HepG2 (cell line): Measurements from ENCODE around the gene ANKUB1. TPM values are rescaled to one million over a fixed set of nuclear protein-coding genes. Genes with fewer than 3 reads are reported as not detected.

ENCODE experiments used
- AKAP8 ChIP-seq: sonication (generic); formaldehyde crosslinking; IDR thresholded peaks from 2 replicates; pipeline ENCODE4 v1.5.1; 2020; ENCODE audit warnings: mild to moderate bottlenecking, missing genetic modification reagents
- EEA1 ChIP-seq: sonication (generic); formaldehyde crosslinking; IDR thresholded peaks from 2 replicates; pipeline ENCODE4 v1.5.1; 2020; ENCODE audit warnings: mild to moderate bottlenecking, missing genetic modification reagents, borderline replicate concordance
- GFI1 ChIP-seq: sonication (generic); formaldehyde crosslinking; IDR thresholded peaks from 2 replicates; pipeline ENCODE4 v1.5.0; 2020; ENCODE audit warnings: missing genetic modification reagents, mild to moderate bottlenecking, borderline replicate concordance
- GLI4 ChIP-seq: sonication (generic); formaldehyde crosslinking; IDR thresholded peaks from 2 replicates; pipeline ENCODE4 v1.5.1; 2020; ENCODE audit warnings: missing genetic modification reagents, mild to moderate bottlenecking, moderate library complexity, borderline replicate concordance
- IRF2 ChIP-seq: IDR thresholded peaks from 2 replicates; pipeline ENCODE4 v1.6.1; 2018; ENCODE audit warnings: missing genetic modification reagents, missing compliant biosample characterization
- KDM6A ChIP-seq: IDR thresholded peaks from 2 replicates; pipeline ENCODE4 v1.6.1; 2016; ENCODE audit warnings: low read depth
- KLF11 ChIP-seq: IDR thresholded peaks from 2 replicates; pipeline ENCODE4 v1.6.1; 2016; ENCODE audit warnings: missing compliant biosample characterization
- MED8 ChIP-seq: sonication (generic); formaldehyde crosslinking; IDR thresholded peaks from 2 replicates; pipeline ENCODE4 v1.8.1; 2023; ENCODE audit warnings: mild to moderate bottlenecking, missing genetic modification reagents; ENCODE audit not compliant: insufficient replicate concordance
- SMAD3 ChIP-seq: sonication (generic); formaldehyde crosslinking; IDR thresholded peaks from 2 replicates; pipeline ENCODE4 v1.4.0; 2020; ENCODE audit warnings: missing genetic modification reagents
- SP2 ChIP-seq: sonication (generic); formaldehyde crosslinking; IDR thresholded peaks from 2 replicates; pipeline ENCODE4 v1.5.1; 2020; ENCODE audit warnings: mild to moderate bottlenecking, missing genetic modification reagents
- ZBTB1 ChIP-seq: sonication (generic); formaldehyde crosslinking; IDR thresholded peaks from 2 replicates; pipeline ENCODE4 v1.4.0; 2020; ENCODE audit warnings: missing genetic modification reagents, borderline replicate concordance
- ZC3H4 ChIP-seq: sonication (generic); formaldehyde crosslinking; IDR thresholded peaks from 2 replicates; pipeline ENCODE4 v1.4.0; 2020; ENCODE audit warnings: missing genetic modification reagents, borderline replicate concordance
- ZNF496 ChIP-seq: sonication (generic); formaldehyde crosslinking; IDR thresholded peaks from 2 replicates; pipeline ENCODE4 v1.8.1; 2023; ENCODE audit warnings: mild to moderate bottlenecking, moderate library complexity, missing genetic modification reagents; ENCODE audit not compliant: insufficient replicate concordance
- ZNF543 ChIP-seq: sonication (generic); formaldehyde crosslinking; IDR thresholded peaks from 2 replicates; pipeline ENCODE4 v1.4.0; 2020; ENCODE audit warnings: mild to moderate bottlenecking, missing genetic modification reagents
- ZNF616 ChIP-seq: sonication (generic); formaldehyde crosslinking; IDR thresholded peaks from 2 replicates; pipeline ENCODE4 v1.5.0; 2020; ENCODE audit warnings: low read depth, mild to moderate bottlenecking, missing genetic modification reagents
- ZNF792 ChIP-seq: IDR thresholded peaks from 2 replicates; pipeline ENCODE4 v1.6.1; 2016
- polyA plus RNA-seq, 8 experiments: library from polyadenylated mRNA; depleted of rRNA in 3 of 8; stranded (reverse) in 7 of 8; unstranded in 1 of 8; fragments of >200 nt; fragmentation: Illumina TruSeq in 4 of 8; extraction: Trizol in 4 of 8; gene quantifications; 2 replicates each; pipeline versions ENCODE4 v1.2.1 to v1.2.3, GENCODE V29; 2011 to 2016; ENCODE audit warnings: low read depth in 4 of 8, missing spikeins in 1 of 8, mixed read lengths in 1 of 8; ENCODE audit not compliant: insufficient read depth in 1 of 8
- total RNA-seq, 5 experiments: library from RNA; depleted of rRNA; stranded (reverse); fragments of >200 nt; fragmentation: Illumina TruSeq; extraction: Trizol; gene quantifications; 2 replicates each; pipeline ENCODE4 v1.2.3, GENCODE V29; 2016; ENCODE audit warnings: low read depth in 1 of 5
- TF ChIP-seq, protein P1 (sequence below): sonication (generic); formaldehyde crosslinking; IDR thresholded peaks from 2 replicates; pipeline ENCODE4 v1.4.0; 2020; ENCODE audit warnings: missing genetic modification reagents
- TF ChIP-seq, protein P2 (sequence below): sonication (generic); formaldehyde crosslinking; IDR thresholded peaks from 2 replicates; pipeline ENCODE4 v1.5.1; 2020; ENCODE audit warnings: missing genetic modification reagents, mild to moderate bottlenecking, borderline replicate concordance
- TF ChIP-seq, protein P3 (sequence below): sonication (generic); formaldehyde crosslinking; IDR thresholded peaks from 2 replicates; pipeline ENCODE4 v1.4.0; 2020; ENCODE audit warnings: mild to moderate bottlenecking, missing genetic modification reagents
- TF ChIP-seq, protein P4 (sequence below): sonication (generic); formaldehyde crosslinking; conservative IDR thresholded peaks from 2 replicates; pipeline ENCODE4 v1.4.0; 2020; ENCODE audit warnings: missing genetic modification reagents
- TF ChIP-seq, protein P5 (sequence below): sonication (generic); formaldehyde crosslinking; IDR thresholded peaks from 2 replicates; pipeline ENCODE4 v1.8.0; 2022; ENCODE audit warnings: missing genetic modification reagents, mild to moderate bottlenecking, moderate library complexity, borderline replicate concordance

The ANKUB1 gene
- total and polyA plus RNA-seq, 2 of the 13 experiments (the other 11 are each of a cell fraction or from before 2014, with no cell fraction given) = not detected

DNA sequence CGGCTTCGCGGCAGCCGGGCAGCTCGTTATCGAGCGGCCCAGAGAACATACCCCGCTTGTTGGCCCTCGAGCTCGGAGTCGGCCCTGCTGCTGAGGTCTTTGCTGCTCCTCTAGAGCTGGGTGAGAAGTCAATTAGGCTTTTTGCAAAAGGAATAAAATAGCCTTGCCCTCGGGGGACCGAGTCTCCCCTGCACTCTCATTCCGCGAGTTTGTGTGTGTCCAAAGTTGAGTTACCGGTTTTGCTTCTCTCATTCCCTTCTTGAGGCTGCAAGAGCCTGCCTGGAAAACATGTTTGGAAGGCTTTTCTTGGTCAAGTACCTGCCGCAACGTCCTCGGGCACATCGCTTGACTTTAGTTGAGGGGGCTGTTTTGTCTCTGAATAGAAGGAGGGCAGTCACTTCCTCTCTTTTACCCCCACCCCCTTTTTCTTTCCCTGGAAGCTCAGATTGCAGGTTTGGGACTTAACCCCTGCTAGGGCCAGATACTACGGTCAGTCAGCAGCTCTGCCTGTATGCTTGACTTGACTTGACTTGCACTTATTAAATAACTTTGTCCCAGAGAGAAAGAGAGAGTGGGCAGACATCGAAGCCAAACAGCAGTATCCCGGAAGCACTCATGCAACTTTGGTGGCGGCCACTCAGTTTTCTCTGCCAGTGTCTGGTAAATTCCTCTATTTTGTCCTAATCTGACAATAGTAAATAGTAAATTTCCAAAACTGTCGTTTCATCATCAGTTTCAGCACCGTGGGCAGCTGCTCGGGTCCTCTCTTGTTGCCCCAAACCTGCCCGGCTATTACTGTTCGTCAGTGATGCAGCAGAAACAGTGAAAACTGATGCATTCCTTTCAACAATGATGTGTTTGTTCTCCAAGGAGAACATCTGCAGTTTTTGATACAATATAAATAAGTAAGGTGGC, 21.3 kb upstream of the ANKUB1 start (continued):
- TF ChIP-seq, protein P1, sequence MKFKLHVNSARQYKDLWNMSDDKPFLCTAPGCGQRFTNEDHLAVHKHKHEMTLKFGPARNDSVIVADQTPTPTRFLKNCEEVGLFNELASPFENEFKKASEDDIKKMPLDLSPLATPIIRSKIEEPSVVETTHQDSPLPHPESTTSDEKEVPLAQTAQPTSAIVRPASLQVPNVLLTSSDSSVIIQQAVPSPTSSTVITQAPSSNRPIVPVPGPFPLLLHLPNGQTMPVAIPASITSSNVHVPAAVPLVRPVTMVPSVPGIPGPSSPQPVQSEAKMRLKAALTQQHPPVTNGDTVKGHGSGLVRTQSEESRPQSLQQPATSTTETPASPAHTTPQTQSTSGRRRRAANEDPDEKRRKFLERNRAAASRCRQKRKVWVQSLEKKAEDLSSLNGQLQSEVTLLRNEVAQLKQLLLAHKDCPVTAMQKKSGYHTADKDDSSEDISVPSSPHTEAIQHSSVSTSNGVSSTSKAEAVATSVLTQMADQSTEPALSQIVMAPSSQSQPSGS = no peak
- no peak for TF ChIP-seq SMAD3 (CRISPR knock-in tag)
- no peak for TF ChIP-seq AKAP8
- no peak for TF ChIP-seq KDM6A (CRISPR knock-in tag)
- TF ChIP-seq ZNF496 (CRISPR knock-in tag) = no peak
- no peak for TF ChIP-seq KLF11 (CRISPR knock-in tag)
- peak; percentile 67; the same call in 1 of the 2 replicates for TF ChIP-seq SP2 (CRISPR knock-in tag)
- TF ChIP-seq, protein P2, sequence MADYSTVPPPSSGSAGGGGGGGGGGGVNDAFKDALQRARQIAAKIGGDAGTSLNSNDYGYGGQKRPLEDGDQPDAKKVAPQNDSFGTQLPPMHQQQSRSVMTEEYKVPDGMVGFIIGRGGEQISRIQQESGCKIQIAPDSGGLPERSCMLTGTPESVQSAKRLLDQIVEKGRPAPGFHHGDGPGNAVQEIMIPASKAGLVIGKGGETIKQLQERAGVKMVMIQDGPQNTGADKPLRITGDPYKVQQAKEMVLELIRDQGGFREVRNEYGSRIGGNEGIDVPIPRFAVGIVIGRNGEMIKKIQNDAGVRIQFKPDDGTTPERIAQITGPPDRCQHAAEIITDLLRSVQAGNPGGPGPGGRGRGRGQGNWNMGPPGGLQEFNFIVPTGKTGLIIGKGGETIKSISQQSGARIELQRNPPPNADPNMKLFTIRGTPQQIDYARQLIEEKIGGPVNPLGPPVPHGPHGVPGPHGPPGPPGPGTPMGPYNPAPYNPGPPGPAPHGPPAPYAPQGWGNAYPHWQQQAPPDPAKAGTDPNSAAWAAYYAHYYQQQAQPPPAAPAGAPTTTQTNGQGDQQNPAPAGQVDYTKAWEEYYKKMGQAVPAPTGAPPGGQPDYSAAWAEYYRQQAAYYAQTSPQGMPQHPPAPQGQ = no peak
- no peak; the same call in 1 of the 2 replicates for TF ChIP-seq GFI1 (CRISPR knock-in tag)
- no peak for TF ChIP-seq ZBTB1 (CRISPR knock-in tag)
- TF ChIP-seq, protein P3, sequence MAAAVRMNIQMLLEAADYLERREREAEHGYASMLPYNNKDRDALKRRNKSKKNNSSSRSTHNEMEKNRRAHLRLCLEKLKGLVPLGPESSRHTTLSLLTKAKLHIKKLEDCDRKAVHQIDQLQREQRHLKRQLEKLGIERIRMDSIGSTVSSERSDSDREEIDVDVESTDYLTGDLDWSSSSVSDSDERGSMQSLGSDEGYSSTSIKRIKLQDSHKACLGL (CRISPR knock-in tag) = no peak
- TF ChIP-seq ZC3H4 (CRISPR knock-in tag) = no peak
- no peak for TF ChIP-seq IRF2 (CRISPR knock-in tag)
- no peak for TF ChIP-seq GLI4 (CRISPR knock-in tag)
- TF ChIP-seq EEA1 (CRISPR knock-in tag) = no peak
- TF ChIP-seq, protein P4, sequence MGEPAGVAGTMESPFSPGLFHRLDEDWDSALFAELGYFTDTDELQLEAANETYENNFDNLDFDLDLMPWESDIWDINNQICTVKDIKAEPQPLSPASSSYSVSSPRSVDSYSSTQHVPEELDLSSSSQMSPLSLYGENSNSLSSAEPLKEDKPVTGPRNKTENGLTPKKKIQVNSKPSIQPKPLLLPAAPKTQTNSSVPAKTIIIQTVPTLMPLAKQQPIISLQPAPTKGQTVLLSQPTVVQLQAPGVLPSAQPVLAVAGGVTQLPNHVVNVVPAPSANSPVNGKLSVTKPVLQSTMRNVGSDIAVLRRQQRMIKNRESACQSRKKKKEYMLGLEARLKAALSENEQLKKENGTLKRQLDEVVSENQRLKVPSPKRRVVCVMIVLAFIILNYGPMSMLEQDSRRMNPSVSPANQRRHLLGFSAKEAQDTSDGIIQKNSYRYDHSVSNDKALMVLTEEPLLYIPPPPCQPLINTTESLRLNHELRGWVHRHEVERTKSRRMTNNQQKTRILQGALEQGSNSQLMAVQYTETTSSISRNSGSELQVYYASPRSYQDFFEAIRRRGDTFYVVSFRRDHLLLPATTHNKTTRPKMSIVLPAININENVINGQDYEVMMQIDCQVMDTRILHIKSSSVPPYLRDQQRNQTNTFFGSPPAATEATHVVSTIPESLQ (CRISPR knock-in tag) = no peak
- TF ChIP-seq ZNF792 = no peak
- TF ChIP-seq, protein P5, sequence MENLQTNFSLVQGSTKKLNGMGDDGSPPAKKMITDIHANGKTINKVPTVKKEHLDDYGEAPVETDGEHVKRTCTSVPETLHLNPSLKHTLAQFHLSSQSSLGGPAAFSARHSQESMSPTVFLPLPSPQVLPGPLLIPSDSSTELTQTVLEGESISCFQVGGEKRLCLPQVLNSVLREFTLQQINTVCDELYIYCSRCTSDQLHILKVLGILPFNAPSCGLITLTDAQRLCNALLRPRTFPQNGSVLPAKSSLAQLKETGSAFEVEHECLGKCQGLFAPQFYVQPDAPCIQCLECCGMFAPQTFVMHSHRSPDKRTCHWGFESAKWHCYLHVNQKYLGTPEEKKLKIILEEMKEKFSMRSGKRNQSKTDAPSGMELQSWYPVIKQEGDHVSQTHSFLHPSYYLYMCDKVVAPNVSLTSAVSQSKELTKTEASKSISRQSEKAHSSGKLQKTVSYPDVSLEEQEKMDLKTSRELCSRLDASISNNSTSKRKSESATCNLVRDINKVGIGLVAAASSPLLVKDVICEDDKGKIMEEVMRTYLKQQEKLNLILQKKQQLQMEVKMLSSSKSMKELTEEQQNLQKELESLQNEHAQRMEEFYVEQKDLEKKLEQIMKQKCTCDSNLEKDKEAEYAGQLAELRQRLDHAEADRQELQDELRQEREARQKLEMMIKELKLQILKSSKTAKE (CRISPR knock-in tag) = no peak
- no peak for TF ChIP-seq ZNF616 (CRISPR knock-in tag)
- TF ChIP-seq MED8 = no peak
- no peak for TF ChIP-seq ZNF543
